ENCODE measurements around the gene ERP44.

Gene ERP44

GRCh38 chr9:100057624-100058023 lies 41.2 kb downstream of the ERP44 start:
- peaks cover 6% of the 10 kb centered on the region for H3K4me1 Mint-ChIP-seq
- H3K27ac Mint-ChIP-seq (ENCODE audit: low read depth): peak overlapping the region; percentile 11
- H3K36me3 Mint-ChIP-seq (ENCODE audit: insufficient read depth): peaks cover 10% of the 10 kb centered on the region
- no peak overlapping the region for H3K4me3 Mint-ChIP-seq
- H3K9me3 Mint-ChIP-seq: no peaks in the 10 kb centered on the region
- no peak for ATAC-seq (replicated peaks; ENCODE audit: extremely low read depth, poor library complexity, severe bottlenecking)
- no peaks in the 10 kb centered on the region for H3K27me3 Mint-ChIP-seq
- no peak for DNase-seq (ENCODE audit: low spot score in 2 of 2)

GRCh38 chr9:100056561-100056960 lies 42.2 kb downstream of the ERP44 start:
- Mint-ChIP-seq H3K4me1 (peaks cover 6% of the 10 kb centered on the region), H3K27ac (ENCODE audit: low read depth) (peak overlapping the region; percentile 11), H3K27me3 (no peaks in the 10 kb centered on the region), H3K36me3 (ENCODE audit: insufficient read depth) (peaks cover 12% of the 10 kb centered on the region), H3K9me3 (no peaks in the 10 kb centered on the region), H3K4me3 (no peak overlapping the region)
- DNase-seq (ENCODE audit: low spot score in 2 of 2) (no peak), ATAC-seq (replicated peaks; ENCODE audit: extremely low read depth, poor library complexity, severe bottlenecking) (no peak)

GRCh38 chr9:100052375-100052774 lies 46.4 kb downstream of the ERP44 start:
- Mint-ChIP-seq H3K4me1 (peaks cover 12% of the 10 kb centered on the region), H3K4me3 (no peak overlapping the region), H3K9me3 (no peaks in the 10 kb centered on the region), H3K36me3 (ENCODE audit: insufficient read depth) (peaks cover 17% of the 10 kb centered on the region), H3K27me3 (no peaks in the 10 kb centered on the region), H3K27ac (ENCODE audit: low read depth) (no peak overlapping the region)
- ATAC-seq (replicated peaks; ENCODE audit: extremely low read depth, poor library complexity, severe bottlenecking) (no peak), DNase-seq (ENCODE audit: low spot score in 2 of 2) (no peak)

GRCh38 chr9:100049551-100049950 lies 49.2 kb downstream of the ERP44 start:
- ATAC-seq (replicated peaks; ENCODE audit: extremely low read depth, poor library complexity, severe bottlenecking) (no peak), DNase-seq (ENCODE audit: low spot score in 2 of 2) (no peak)
- Mint-ChIP-seq H3K36me3 (ENCODE audit: insufficient read depth) (peaks cover 19% of the 10 kb centered on the region), H3K4me1 (peaks cover 26% of the 10 kb centered on the region), H3K9me3 (no peaks in the 10 kb centered on the region), H3K27ac (ENCODE audit: low read depth) (no peak overlapping the region), H3K27me3 (no peaks in the 10 kb centered on the region), H3K4me3 (no peak overlapping the region)

GRCh38 chr9:100038472-100038871 lies 60.3 kb downstream of the ERP44 start:
- peaks cover 71% of the 10 kb centered on the region for H3K4me1 Mint-ChIP-seq
- ATAC-seq (replicated peaks; ENCODE audit: extremely low read depth, poor library complexity, severe bottlenecking) (no peak), DNase-seq (ENCODE audit: low spot score in 2 of 2) (no peak)
- no peak overlapping the region for H3K4me3 Mint-ChIP-seq
- H3K27me3 Mint-ChIP-seq: no peaks in the 10 kb centered on the region
- H3K27ac Mint-ChIP-seq (ENCODE audit: low read depth): no peak overlapping the region
- no peaks in the 10 kb centered on the region for H3K9me3 Mint-ChIP-seq
- peaks cover 5% of the 10 kb centered on the region for H3K36me3 Mint-ChIP-seq (ENCODE audit: insufficient read depth)

- Mint-ChIP-seq H3K36me3 (ENCODE audit: insufficient read depth) (no peaks in the 10 kb centered on the region), H3K4me3 (no peak overlapping the region), H3K27me3 (no peaks in the 10 kb centered on the region), H3K27ac (ENCODE audit: low read depth) (peak overlapping the region; percentile 44), H3K9me3 (no peaks in the 10 kb centered on the region), H3K4me1 (peaks cover 48% of the 10 kb centered on the region)
- no peak for DNase-seq (ENCODE audit: low spot score in 2 of 2)
- ATAC-seq (replicated peaks; ENCODE audit: extremely low read depth, poor library complexity, severe bottlenecking): no peak
These were observed 64.8 kb downstream of the ERP44 start for GRCh38 chr9:100033877-100034551.

- Mint-ChIP-seq H3K27me3 (no peaks in the 10 kb centered on the region), H3K9me3 (no peaks in the 10 kb centered on the region), H3K4me1 (peaks cover 27% of the 10 kb centered on the region), H3K27ac (ENCODE audit: low read depth) (no peak overlapping the region), H3K36me3 (ENCODE audit: insufficient read depth) (no peaks in the 10 kb centered on the region), H3K4me3 (no peak overlapping the region)
- ATAC-seq (replicated peaks; ENCODE audit: extremely low read depth, poor library complexity, severe bottlenecking): no peak
- no peak for DNase-seq (ENCODE audit: low spot score in 2 of 2)
These were observed 68.3 kb downstream of the ERP44 start for GRCh38 chr9:100030548-100030947.

- Mint-ChIP-seq H3K9me3 (no peaks in the 10 kb centered on the region), H3K36me3 (ENCODE audit: insufficient read depth) (peaks cover 2% of the 10 kb centered on the region), H3K27ac (ENCODE audit: low read depth) (no peak overlapping the region), H3K4me1 (peaks cover 18% of the 10 kb centered on the region), H3K27me3 (no peaks in the 10 kb centered on the region), H3K4me3 (no peak overlapping the region)
- ATAC-seq (replicated peaks; ENCODE audit: extremely low read depth, poor library complexity, severe bottlenecking) (no peak), DNase-seq (ENCODE audit: low spot score in 2 of 2) (no peak)
These were observed 69.5 kb downstream of the ERP44 start for GRCh38 chr9:100029251-100029650.

- H3K27ac Mint-ChIP-seq (ENCODE audit: low read depth): no peak overlapping the region
- H3K36me3 Mint-ChIP-seq (ENCODE audit: insufficient read depth): peaks cover 2% of the 10 kb centered on the region
These were observed 70.5 kb downstream of the ERP44 start for GRCh38 chr9:100028201-100028784.

GRCh38 chr9:100027543-100027942 lies 71.3 kb downstream of the ERP44 start:
- Mint-ChIP-seq H3K27ac (ENCODE audit: low read depth) (no peak overlapping the region), H3K4me1 (peaks cover 18% of the 10 kb centered on the region), H3K9me3 (no peaks in the 10 kb centered on the region), H3K27me3 (no peaks in the 10 kb centered on the region), H3K4me3 (no peak overlapping the region), H3K36me3 (ENCODE audit: insufficient read depth) (peaks cover 2% of the 10 kb centered on the region)
- no peak for ATAC-seq (replicated peaks; ENCODE audit: extremely low read depth, poor library complexity, severe bottlenecking)
- no peak for DNase-seq (ENCODE audit: low spot score in 2 of 2)

More at GRCh38 chr9:100028201-100028784, 70.5 kb downstream of the ERP44 start:
- no peaks in the 10 kb centered on the region for H3K9me3 Mint-ChIP-seq
- ATAC-seq (replicated peaks; ENCODE audit: extremely low read depth, poor library complexity, severe bottlenecking) (peak; percentile 72), DNase-seq (ENCODE audit: low spot score in 2 of 2) (peak; percentile 49 to 54)
- no peaks in the 10 kb centered on the region for H3K27me3 Mint-ChIP-seq
- peaks cover 18% of the 10 kb centered on the region for H3K4me1 Mint-ChIP-seq
- H3K4me3 Mint-ChIP-seq: no peak overlapping the region

GRCh38 chr9:100021931-100022330 lies 76.9 kb downstream of the ERP44 start:
- Mint-ChIP-seq H3K4me1 (peaks cover 10% of the 10 kb centered on the region), H3K4me3 (no peak overlapping the region), H3K36me3 (ENCODE audit: insufficient read depth) (peaks cover 22% of the 10 kb centered on the region), H3K27ac (ENCODE audit: low read depth) (no peak overlapping the region), H3K9me3 (no peaks in the 10 kb centered on the region), H3K27me3 (no peaks in the 10 kb centered on the region)
- no peak for DNase-seq (ENCODE audit: low spot score in 2 of 2)
- no peak for ATAC-seq (replicated peaks; ENCODE audit: extremely low read depth, poor library complexity, severe bottlenecking)

GRCh38 chr9:100020121-100020795 lies 78.5 kb downstream of the ERP44 start:
- Mint-ChIP-seq H3K27me3 (no peaks in the 10 kb centered on the region), H3K36me3 (ENCODE audit: insufficient read depth) (peaks cover 29% of the 10 kb centered on the region), H3K27ac (ENCODE audit: low read depth) (peak overlapping the region; percentile 60), H3K4me1 (peaks cover 10% of the 10 kb centered on the region), H3K4me3 (no peak overlapping the region), H3K9me3 (no peaks in the 10 kb centered on the region)
- no peak for DNase-seq (ENCODE audit: low spot score in 2 of 2)
- ATAC-seq (replicated peaks; ENCODE audit: extremely low read depth, poor library complexity, severe bottlenecking): no peak

GRCh38 chr9:100019541-100019940 lies 79.3 kb downstream of the ERP44 start:
- Mint-ChIP-seq H3K4me3 (no peak overlapping the region), H3K27ac (ENCODE audit: low read depth) (peak overlapping the region; percentile 60), H3K9me3 (no peaks in the 10 kb centered on the region), H3K4me1 (peaks cover 10% of the 10 kb centered on the region), H3K27me3 (no peaks in the 10 kb centered on the region), H3K36me3 (ENCODE audit: insufficient read depth) (peaks cover 33% of the 10 kb centered on the region)
- ATAC-seq (replicated peaks; ENCODE audit: extremely low read depth, poor library complexity, severe bottlenecking) (no peak), DNase-seq (ENCODE audit: low spot score in 2 of 2) (no peak)
